GM10248 (cell line): Measurements from ENCODE around the gene ARHGAP24.

Experiments used
- CTCF ChIA-PET: fragments of 300-600 bp; sonication (Branson Sonifier 250); formaldehyde crosslinking; extraction: SDS; loops from one replicate; lab custom pipeline; 2021; ENCODE audit warnings: antibody characterized with exemption; lab: Yijun Ruan, JAX
- POLR2A ChIA-PET: fragments of 350-650 bp; sonication (Branson Sonifier 250); formaldehyde crosslinking; extraction: SDS; loops from one replicate; lab custom pipeline; 2020; ENCODE audit warnings: antibody characterized with exemption; lab: Yijun Ruan, JAX
- DNase-seq: peaks from one replicate; pipeline ENCODE4 v3.0.0; 2012; ENCODE audit errors: extremely low spot score
- CTCF ChIP-seq: IDR thresholded peaks from 2 replicates; pipeline ENCODE4 v1.5.1; 2012; ENCODE audit warnings: mild to moderate bottlenecking, low read depth; ENCODE audit errors: extremely low read depth, missing control alignments, control extremely low read depth

Gene ARHGAP24

GRCh38 chr4:85675076-85676049 is 200.4 kb downstream of the ARHGAP24 start:
- CTCF ChIA-PET = interaction anchor here (1.1 to 2.8 kb wide), 2 partner anchors 11 to 16 kb away, joined by 4 to 8 read pairs; no protein-coding TSS in a partner anchor
- no peak for TF ChIP-seq CTCF
- POLR2A ChIA-PET = no interaction called here
- DNase-seq = no peak

DNA sequence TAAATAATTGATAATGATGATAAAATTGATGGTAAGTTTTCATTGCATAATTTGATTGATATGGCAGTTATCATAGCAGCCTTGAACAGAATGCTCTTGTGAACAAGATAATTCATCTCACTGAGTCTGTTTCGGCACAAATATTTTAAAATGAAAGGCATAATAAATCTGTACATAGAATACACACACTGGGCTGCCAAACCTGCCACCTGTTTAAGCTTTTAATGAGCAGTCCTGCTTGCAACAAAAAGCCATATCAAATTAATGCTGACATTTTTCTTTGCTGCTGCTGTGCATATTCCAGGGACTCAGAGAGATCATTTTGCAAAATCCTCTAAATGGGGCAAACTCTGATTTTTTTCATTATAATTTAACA is 201.1 kb downstream of the ARHGAP24 start:
- CTCF ChIA-PET = interaction anchor here (1.1 to 2.8 kb wide), 3 partner anchors 10 to 133 kb away, joined by 3 to 8 read pairs (median 4); no protein-coding TSS in a partner anchor
- DNase-seq = no peak
- POLR2A ChIA-PET = no interaction called here
- TF ChIP-seq CTCF = no peak

DNA sequence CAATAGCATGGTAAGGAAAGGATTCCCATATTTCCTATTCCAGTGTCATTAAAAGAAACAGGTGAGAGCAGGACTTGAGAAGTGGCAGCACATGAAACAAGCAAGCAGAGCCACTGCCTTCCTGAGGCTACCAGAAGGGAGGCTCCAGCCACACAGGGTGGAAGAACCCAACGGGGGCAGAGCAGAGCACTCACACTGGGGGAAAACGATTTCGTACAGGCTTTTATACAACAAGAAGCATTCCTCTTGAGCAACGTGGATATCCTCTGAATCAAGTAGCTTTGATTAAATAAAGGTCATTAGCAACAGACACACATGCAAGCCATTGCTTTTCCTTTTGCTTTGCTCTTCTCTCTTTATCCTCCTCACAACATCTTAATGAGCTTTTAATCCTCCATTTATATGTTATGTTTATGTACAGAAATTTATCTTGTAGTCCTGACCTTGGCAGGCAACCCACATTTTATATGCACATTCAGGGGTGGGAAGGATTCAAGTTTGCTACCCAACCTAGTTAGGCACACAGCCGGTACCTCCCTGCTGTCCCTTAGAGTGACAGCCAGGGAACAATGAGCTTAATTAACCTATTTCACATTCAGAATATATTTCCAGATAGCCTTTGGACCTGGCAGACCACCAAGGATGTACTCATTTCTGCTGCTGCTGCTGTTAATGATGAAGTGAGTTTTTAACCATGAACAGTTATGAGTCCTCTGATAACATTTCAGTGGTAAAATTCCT is 202.1 kb downstream of the ARHGAP24 start:
- no peak for DNase-seq
- no peak for TF ChIP-seq CTCF
- POLR2A ChIA-PET = no interaction called here
- CTCF ChIA-PET = interaction anchor here (1.1 to 2.8 kb wide), 5 partner anchors 9 to 134 kb away, joined by 3 to 8 read pairs (median 5); no protein-coding TSS in a partner anchor

DNA sequence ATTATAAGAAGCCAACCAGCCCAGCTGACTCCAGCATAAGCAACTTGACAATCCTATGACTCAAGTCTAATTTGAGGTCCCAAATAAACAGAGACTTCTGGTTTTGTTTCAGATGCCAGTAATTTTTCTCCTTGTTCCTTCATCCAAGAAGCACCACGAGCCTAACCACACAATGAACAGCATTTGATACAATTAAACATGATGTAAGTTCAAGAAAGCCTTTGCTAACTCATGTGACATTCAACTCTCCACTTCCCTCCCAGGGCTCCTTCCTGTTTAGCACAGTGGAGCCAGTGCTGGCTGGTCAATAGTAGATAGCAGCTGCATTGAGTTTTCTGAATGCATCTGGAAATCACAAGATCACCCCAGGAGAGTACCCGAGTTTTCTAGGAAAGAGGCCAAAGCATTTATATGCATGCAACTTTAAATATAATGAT is 206.3 kb downstream of the ARHGAP24 start:
- ChIA-PET CTCF (no interaction called here), POLR2A (no interaction called here)
- TF ChIP-seq CTCF = no peak
- no peak for DNase-seq

DNA sequence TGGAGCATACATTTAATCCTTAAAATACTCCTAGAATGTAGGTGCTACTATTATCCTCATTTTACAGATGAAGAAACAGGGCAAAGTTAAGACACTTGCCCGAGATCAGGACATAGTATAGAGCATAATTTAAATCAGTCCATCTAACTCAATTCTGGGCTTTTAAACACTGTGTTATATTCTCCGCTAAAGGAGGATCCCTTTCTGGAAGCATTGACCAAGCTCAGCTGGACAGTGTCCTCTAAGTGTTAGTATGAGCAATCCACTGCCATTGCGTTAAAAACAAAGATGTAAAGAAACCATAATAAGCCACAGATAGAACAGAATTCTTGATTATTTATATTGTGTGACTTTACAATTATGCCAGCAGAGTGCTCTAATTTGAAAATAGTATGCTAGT is 207.0 kb downstream of the ARHGAP24 start:
- CTCF ChIA-PET = no interaction called here
- POLR2A ChIA-PET = no interaction called here
- TF ChIP-seq CTCF = no peak
- DNase-seq = no peak

DNA sequence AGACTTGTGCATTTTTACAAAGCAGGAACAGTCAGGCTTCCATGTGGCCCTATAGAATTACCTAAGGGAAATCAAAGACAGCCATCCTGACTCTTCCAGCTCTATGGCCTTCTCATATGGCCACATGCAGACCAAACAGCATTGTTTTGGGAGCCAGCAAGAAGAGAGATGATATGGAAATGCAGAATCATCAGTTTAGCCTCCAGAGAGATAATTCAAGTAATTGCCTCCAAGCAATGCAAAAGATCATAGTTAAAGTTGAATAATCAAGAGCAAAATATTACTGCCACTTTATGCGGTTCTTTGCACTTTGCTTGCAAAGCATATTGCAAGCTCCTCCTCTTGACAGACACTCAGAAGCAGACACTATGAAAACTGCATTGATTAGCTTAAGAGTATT is 207.4 kb downstream of the ARHGAP24 start:
- CTCF ChIA-PET = no interaction called here
- DNase-seq = no peak
- no peak for TF ChIP-seq CTCF
- POLR2A ChIA-PET = no interaction called here
